ENCODE data around the gene RSL24D1. TPM values are rescaled to one million over a fixed set of nuclear protein-coding genes. Genes with fewer than 3 reads are reported as not detected.

Gene RSL24D1
- total RNA-seq, 1 donor from 2014 or later, result 90.0 TPM

- Mint-ChIP-seq H3K4me3 (no peak overlapping the region), H3K4me1 (no peaks in the 10 kb centered on the region), H3K9me3 (no peaks in the 10 kb centered on the region), H3K36me3 (ENCODE audit: low read depth) (peaks cover 29% of the 10 kb centered on the region), H3K27me3 (no peaks in the 10 kb centered on the region), H3K27ac (no peak overlapping the region)
- ChIA-PET POLR2A (no interaction called here), CTCF (no interaction called here)
- no peak for DNase-seq
- TF ChIP-seq CTCF (IDR thresholded peaks at IDR 0.05), result no peak
- intact Hi-C loops (cut with micrococcal nuclease), result no loop called here
- no peak for ATAC-seq (ENCODE audit: low read depth)
These were observed 37.5 kb upstream of the RSL24D1 start for GRCh38 chr15:55234104-55234799.

GRCh38 chr15:55231455-55231854 lies 34.7 kb upstream of the RSL24D1 start:
- H3K9me3 Mint-ChIP-seq, result no peaks in the 10 kb centered on the region
- no peaks in the 10 kb centered on the region for H3K4me1 Mint-ChIP-seq
- DNase-seq (no peak), ATAC-seq (ENCODE audit: low read depth) (no peak)
- intact Hi-C loops (cut with micrococcal nuclease), result no loop called here
- peaks cover 34% of the 10 kb centered on the region for H3K36me3 Mint-ChIP-seq (ENCODE audit: low read depth)
- ChIA-PET CTCF (no interaction called here), POLR2A (interaction anchor here (0.8 kb wide), 1 partner anchor 35 kb away, joined by 3 read pairs; the partner anchor contains the start of gene RSL24D1)
- no peak for TF ChIP-seq CTCF (IDR thresholded peaks at IDR 0.05)
- H3K4me3 Mint-ChIP-seq, result no peak overlapping the region
- H3K27me3 Mint-ChIP-seq, result no peaks in the 10 kb centered on the region
- no peak overlapping the region for H3K27ac Mint-ChIP-seq

GRCh38 chr15:55230953-55231352 lies 34.2 kb upstream of the RSL24D1 start:
- intact Hi-C loops (cut with micrococcal nuclease), result no loop called here
- Mint-ChIP-seq H3K4me3 (no peak overlapping the region), H3K4me1 (no peaks in the 10 kb centered on the region), H3K9me3 (no peaks in the 10 kb centered on the region), H3K36me3 (ENCODE audit: low read depth) (peaks cover 34% of the 10 kb centered on the region), H3K27ac (no peak overlapping the region), H3K27me3 (no peaks in the 10 kb centered on the region)
- DNase-seq (no peak), ATAC-seq (ENCODE audit: low read depth) (no peak)
- TF ChIP-seq CTCF (IDR thresholded peaks at IDR 0.05), result no peak
- ChIA-PET CTCF (no interaction called here), POLR2A (interaction anchor here (0.8 kb wide), 1 partner anchor 34 kb away, joined by 3 read pairs; the partner anchor contains the start of gene RSL24D1)

GRCh38 chr15:55230051-55230670 lies 33.4 kb upstream of the RSL24D1 start:
- POLR2A ChIA-PET, result interaction anchor here (0.7 kb wide), 1 partner anchor 42 kb away, joined by 3 read pairs; no protein-coding TSS in a partner anchor
- CTCF ChIA-PET, result no interaction called here
- intact Hi-C loops (cut with micrococcal nuclease), result no loop called here
- Mint-ChIP-seq H3K4me1 (peaks cover 7% of the 10 kb centered on the region), H3K4me3 (no peak overlapping the region), H3K36me3 (ENCODE audit: low read depth) (peaks cover 33% of the 10 kb centered on the region), H3K27ac (no peak overlapping the region), H3K9me3 (no peaks in the 10 kb centered on the region), H3K27me3 (no peaks in the 10 kb centered on the region)
- DNase-seq, result no peak
- no peak for TF ChIP-seq CTCF (IDR thresholded peaks at IDR 0.05)
- ATAC-seq (ENCODE audit: low read depth), result no peak

- no peaks in the 10 kb centered on the region for H3K27me3 Mint-ChIP-seq
- peaks cover 46% of the 10 kb centered on the region for H3K4me1 Mint-ChIP-seq
- ChIA-PET POLR2A (no interaction called here), CTCF (no interaction called here)
- TF ChIP-seq CTCF (IDR thresholded peaks at IDR 0.05), result no peak
- H3K9me3 Mint-ChIP-seq, result no peaks in the 10 kb centered on the region
- peaks cover 20% of the 10 kb centered on the region for H3K36me3 Mint-ChIP-seq (ENCODE audit: low read depth)
- DNase-seq (no peak), ATAC-seq (ENCODE audit: low read depth) (no peak)
- intact Hi-C loops (cut with micrococcal nuclease), result loop anchor here (10.0 kb wide), 1 partner anchor 61 kb away; no protein-coding TSS in a partner anchor
- no peak overlapping the region for H3K27ac Mint-ChIP-seq
- H3K4me3 Mint-ChIP-seq, result no peak overlapping the region
These were observed 29.4 kb upstream of the RSL24D1 start for GRCh38 chr15:55226127-55226526.

All from activated B cell treated with CpG ODN at 0.5 μM for 24 hours (primary cell).